HG02973 (cell line): ENCODE measurements around the gene FAM118B.
A peak's percentile ranks its signal among the peaks of the same experiment; 100 is the strongest.

Experiments
- ATAC-seq: cut with Tn5 transposase; IDR thresholded peaks from one replicate; pipeline ENCODE4 v1.9.1; 2021; ENCODE audit warnings: moderate library complexity; ENCODE audit not compliant: unreplicated experiment

FAM118B gene

DNA sequence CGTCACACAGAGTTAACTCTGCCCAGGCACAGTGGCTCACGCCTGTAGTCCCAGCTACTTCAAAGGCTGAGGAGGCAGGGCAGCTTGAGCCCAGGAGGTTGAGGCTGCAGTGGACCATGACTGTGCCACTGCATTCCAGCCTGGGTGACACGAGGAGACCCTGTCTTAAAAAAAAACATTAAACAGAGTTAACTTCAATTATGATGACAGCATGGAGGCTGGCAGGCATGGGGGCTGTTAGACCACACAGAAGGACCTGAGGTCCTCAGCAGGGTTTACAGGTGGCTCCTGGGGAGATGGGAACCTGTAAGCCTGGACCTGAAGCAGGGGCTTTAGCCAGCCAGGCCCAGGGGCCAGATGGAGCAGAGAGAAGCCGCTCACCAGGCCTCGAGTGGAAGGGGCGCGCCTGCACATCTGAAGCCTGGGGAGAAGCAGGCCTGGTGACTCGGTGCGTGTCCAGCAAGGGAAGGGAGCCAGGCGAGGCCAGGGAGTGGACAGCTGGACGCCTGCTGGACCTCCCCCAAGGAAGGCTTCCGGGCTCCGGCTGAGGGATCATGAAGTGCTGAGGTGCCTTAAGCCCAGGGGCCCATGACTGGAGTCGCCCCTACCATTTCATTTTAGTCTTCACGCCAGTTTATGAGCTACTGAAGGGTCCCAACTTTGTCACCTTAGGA lies 25.4 kb upstream of the FAM118B start:
- ATAC-seq = no peak

DNA sequence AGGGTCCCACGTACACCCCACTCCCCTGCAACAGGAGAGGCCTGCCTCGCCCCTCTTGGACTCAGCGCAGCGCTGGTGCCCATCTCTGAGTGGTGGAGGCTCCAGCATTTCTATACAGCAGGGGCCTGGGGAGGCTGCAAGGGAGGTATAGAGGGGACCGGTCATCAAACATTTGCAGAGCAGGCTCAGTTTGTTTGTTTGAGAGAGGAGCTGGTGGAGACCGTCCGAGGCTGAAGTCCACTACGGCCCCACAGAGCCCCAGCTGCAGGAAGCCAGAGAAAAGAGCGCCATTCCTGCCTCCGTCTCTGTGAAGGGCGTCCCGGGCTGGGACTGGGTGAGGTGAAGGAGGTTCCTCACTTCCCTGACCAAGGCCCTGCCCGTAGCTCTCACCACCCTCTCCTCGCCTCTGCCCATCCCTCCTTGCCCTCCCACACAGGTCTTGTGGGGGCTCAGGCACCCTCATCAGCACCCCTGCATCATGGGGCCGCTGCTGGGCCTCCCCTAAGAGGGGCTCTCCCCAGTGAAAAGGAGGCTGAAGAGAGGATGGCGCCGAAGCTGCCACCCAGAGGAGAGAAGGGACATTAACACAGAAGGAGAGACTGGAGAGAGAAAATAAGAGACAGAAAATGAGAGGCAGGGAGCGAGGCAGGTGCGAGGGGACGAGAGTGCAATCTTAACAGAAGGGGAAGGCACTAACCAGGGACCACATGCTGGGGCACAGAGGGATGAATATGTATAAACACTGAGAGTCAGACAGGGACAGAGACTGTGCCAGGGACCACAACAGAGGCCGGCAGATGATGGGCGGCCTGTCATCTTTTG lies 24.7 kb upstream of the FAM118B start:
- ATAC-seq = no peak

DNA sequence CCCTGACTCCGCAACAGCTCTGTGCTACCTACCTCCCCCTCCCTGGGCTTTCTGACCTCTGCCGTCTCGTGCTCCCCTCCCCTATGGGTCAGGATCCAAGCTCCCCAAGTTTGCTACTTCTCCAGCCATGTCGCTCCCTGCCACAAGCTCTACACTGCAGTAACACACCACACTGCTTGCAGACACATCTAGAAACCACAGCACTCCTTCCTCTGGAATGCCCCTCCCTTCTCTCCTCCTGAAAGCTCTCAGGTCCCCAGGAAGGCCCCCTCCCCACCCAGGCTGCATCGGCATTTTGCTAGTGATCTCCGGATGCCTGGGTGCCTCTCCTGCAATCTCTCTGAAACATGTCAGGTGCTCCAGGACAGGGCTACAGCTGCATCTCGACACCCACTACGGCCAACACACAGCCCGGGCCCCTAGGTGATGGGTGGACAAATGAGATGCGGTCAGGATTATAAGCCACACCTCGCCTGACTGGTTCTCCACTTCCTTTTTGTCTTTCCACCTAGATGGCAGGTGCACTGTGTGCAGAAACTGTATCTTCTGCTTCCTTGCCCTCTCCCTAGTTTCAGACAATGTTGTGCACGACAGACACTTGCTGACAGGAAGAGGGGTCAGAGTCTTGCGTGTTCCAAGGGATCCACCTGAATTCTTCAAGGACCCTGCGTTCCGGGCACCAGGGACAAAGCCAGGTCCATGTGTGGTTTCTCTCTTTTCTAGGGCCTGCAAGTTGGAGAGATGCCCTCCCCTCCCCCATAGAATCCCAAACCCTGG lies 23.1 kb upstream of the FAM118B start:
- ATAC-seq = peak; percentile 76

DNA sequence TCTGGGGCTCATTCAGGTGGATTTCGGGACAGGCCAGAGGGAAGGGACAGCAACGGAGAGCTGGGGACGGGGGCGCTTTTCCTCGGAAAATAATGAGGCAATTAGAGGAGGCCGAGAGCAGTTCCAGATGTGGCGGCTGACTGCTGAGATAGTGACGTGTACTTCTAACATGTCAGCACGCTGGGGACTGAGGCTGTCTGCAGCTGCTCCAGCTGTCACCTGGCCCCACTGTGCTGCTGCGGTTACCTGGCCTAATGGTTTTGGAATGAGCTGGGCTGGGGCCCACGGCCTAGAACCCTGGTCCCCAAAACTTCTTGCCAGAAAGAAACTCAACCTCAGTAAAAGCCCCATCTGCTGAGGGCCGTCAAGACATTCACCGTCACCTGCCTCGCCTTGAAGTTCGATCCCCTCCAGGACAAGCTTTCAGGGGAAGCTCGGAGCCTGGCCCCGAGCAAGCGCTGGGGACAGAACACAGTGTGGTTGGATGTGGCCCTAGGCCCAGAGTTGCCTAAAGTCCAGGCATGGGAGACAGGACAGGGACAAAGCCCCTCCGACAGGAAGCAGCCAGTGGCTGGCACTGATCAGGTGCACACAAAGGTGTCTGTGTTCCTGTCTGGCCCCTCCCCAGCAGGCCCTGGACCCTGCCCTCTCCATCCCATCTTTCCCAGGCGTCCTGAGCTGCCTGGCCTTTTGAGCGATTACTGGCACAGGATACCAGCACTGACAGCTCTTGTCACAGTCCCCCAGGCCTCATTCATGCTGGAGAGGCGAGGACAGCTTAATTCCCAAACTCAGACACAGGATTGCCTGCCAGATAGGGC lies 22.3 kb upstream of the FAM118B start:
- peak; percentile 83 for ATAC-seq

DNA sequence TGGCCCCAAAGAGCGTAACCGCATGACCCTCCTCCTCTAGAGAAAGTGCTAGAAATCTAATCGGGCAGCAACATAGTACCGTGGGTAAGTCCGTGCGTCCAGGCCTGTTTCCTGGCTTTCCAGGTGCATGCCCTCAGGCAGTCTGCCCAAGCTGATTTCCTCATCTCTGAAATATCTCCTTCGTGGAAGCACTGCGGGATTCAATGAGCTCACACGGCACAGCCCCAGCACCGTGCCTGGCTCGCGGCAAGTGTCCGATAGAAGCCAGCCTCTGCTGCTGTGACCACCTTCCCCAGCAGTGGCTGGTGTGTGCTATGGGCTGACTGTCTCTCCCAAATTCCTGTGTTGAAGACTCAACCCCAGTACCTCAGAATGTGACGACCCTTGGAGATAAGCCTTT lies 20.8 kb upstream of the FAM118B start:
- ATAC-seq = no peak

DNA sequence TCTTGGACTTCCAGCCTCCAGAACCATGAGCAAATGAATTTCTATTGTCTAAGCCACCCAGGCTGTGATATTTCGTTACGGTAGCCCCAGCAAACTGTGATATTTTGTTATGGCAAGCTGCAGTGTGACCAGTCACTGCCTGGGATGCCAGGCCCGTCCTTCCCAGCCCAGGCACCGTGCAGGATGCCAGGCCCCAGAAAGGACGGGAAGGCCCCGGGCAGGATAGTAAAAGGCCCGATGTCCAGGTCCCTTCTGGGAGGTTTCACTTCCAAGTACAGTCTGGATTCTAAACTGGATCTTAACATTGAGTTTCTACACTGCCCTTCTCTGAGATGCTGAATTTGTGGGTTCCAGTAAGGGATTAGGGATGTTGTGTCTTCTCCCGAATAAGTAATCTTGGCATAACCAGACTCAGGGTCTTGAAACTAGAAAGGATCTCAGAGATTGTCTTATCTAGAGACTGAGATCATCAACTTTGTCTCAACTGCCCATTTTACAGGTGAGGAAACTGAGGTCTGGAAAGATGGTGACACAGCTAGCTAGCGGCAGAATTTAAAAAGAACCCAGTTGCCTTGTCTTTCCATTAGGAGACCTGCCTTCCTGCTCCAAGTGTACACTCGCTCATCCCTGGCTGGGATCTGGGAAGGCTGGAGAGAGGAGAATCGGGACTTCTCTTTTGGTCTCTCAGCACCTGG lies 20.1 kb upstream of the FAM118B start:
- no peak for ATAC-seq

DNA sequence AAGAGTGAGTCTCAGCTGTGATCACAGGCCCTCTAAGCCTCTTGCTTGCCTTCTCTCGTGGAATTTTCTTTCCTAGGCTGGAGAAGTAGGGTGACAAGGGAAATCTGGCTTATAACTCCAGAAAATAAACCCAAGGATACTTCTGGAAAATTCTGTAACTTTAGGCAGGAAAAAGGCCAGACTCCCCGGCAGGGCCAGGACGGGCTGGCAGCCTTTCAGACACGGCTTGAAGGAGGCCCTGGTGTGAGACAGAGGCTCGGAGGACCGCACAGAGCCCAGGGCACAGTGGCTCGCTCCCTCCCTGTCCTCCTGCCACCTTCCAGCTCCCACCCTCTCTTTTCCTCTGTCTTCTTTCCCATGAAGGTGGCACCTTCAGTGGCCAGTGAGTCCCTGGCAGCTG lies 19.2 kb upstream of the FAM118B start:
- no peak for ATAC-seq

DNA sequence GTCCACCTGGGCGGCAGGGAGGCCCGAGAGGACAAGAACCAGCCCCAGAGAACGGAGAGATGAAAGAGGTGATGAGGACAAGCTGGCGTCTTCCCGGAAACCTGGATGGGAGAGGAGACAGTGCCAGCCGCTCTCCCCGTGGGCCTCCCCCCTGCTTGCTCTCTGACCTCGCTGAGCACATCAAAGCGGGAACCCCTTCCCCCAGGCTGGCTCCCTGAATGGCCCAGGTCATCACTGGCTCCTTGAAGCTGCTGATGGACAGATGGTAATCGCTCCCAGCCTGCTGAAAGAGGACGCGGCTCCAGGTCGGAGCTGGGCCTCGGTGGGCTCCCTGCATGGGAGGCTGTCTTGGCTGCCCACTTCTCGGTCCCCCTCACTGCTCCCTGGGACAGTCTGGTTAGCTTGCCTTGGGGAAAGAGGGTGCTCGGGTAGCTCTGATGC lies 18.5 kb upstream of the FAM118B start:
- no peak for ATAC-seq

DNA sequence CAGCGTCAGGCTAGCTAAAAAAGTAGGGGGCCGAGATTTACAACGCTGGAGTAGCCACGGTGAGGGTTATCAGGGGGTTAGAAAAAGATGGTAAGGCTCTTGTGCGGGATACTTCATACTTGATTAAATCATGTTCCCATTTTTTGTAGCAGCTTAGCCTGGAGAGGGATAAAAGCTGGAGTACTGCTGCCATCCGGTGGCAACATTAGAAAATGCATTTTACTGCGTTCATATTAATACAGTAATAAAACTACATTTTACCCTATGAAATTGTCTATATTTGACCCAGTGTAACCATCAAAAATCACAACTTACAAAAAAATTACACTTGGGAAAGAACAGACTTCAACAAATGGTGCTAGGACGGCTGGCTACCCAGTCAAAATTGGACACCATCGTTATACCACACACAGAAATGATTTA lies 17.4 kb upstream of the FAM118B start:
- ATAC-seq = no peak

DNA sequence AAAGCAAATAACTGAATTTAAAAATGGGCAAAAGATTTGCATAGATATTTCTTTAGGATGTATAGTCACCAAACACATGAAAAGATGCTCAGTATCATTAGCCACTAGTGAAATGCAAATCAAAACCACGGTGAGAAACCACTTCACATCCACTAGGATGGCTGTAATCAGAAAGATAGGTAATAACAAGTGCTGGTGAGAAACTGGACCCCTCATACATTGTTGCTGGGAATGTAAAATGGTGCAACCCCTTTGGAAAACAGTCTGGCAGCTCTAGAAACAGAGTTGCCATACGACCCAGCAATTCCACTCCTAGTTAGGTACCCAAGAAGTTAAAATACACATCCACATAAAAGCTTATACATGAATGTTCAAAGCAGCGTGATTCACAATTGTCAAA lies 16.5 kb upstream of the FAM118B start:
- ATAC-seq = no peak

DNA sequence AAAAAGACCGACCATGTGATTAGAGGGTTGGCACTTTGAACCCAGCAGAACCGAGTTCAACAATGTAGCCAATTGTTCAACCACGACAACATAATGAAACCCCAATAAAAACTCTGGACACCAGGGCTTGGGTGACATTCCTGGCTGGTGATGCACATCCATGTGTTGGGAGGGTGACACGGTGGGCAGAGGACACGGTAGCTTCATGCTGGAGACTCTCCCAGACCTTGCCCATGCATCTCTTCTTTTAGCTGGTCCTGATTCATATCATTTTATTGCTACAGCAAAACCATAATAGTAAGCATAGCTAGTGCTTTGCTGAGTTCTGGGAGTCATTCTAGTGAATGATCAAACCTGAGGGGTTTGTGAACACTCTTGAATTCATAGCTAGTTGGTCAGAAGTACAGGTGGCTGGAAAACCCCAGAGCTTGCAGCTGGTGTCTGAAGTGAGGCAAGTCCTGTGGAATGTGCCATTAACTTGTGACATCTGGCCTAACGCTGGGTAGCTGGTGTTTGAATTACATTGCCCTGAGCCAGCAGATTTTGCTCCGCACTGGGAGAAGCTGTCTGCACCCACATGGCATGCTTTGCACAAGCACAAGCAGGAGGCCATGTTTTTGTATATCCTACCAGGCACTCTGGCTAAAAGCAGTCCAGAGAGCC lies 14.2 kb upstream of the FAM118B start:
- no peak for ATAC-seq

DNA sequence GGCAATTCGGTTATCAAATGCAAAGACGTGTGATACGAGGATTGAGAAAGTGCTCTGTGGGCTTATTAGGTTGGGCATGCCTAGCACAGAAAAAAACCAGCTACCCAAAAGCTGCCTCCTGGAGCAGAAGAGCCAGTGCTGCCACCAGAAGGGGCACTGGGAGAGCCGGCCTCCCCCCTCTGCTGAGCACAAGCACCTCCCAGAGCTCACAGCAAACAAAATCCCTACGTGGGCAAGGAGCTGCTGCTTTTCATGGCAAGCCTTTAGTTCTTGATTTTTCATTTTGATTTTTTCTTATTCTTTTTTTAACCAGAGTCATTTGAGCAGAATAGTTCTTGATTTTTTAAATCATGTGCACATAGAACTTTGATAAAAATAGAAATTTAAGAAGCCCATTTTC lies 12.9 kb upstream of the FAM118B start:
- ATAC-seq = no peak

DNA sequence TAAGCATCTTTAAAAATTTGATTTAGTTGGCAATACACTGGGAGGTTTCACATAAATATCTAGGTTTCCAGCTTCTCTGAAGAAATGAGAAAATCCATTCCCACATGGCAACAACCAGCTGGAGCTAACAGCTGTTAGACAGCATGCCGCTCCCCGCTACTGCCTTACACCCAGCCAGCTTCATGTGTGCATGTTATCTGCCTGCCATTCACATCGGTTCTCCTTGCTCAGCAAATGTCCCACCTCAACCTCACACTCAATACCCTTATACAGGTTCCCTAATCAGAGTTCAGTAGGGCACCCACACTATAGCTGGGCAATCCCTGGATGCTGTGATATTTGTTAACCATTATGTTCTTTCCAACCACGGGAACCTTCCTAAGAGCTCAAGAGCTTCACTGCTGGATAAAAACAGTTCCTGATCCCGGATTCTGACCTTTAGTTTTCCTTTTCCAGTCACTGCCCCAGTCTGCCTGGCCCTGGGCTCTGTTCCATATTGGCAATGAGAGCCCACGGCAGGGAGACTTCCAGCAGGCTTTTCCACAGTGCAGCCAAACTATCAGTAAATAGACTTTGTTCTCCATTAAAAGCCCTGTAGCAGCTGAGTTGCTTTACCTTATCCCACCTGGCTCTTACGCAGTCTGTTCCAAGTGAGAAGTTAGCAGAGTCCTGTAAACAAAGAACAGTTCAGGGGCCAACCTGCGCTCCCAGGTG lies 8.8 kb upstream of the FAM118B start:
- ATAC-seq = no peak

DNA sequence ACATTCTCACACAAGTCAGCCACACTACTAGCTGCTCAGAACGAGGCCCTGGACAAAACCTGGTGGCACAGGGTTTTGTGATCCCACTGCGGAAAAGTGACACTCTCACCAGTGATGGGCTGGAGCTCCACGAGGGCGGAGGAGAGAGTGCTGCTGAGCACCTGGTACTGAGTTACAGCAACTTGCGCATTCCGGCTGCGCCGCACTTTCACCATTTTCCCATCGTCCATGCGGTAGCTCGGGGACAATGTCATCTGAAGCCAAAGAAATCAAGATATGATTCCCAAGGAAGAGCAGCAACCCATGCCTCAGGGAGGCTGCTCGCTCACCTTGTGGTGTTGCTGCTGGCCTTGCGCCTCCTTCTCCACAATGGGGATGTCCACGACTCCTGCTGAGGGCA lies 6.2 kb upstream of the FAM118B start:
- ATAC-seq = no peak

DNA sequence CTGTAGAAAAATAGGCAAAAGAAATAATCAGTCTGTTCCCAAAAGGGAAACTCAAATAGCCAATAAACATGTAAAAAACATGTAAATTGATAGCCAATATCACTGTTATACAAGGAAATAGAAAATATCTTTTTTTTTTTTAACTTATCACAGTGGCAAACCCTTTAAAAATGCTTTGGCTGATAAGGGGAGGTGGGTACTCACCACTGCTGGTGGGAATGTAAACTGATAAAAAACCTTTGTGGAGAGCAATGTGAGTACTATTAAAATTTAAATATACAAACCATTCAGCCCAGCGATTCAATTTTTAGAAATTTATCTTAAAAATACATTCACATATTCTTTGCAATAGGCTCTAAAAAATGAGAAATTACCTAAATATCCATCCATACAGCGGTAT lies 3.7 kb upstream of the FAM118B start:
- ATAC-seq = no peak

DNA sequence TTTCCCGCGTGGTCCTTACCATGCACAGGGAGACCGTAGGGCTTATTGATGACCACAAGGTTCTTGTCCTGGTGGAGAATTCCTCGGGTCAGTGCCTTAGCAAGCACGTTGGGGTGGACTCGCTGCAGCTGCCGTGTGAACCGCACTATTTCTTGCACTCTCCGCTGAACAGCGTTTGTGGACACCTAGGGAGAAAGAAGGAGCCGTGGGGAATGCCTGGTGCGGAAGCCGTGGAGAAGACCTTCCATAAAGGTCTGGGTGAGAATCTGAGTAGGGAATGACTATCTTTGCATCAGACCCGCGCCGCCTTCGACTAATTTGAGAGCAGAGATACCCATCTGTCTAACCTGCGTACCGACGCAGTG lies 729 bp upstream of the FAM118B start:
- no peak for ATAC-seq

DNA sequence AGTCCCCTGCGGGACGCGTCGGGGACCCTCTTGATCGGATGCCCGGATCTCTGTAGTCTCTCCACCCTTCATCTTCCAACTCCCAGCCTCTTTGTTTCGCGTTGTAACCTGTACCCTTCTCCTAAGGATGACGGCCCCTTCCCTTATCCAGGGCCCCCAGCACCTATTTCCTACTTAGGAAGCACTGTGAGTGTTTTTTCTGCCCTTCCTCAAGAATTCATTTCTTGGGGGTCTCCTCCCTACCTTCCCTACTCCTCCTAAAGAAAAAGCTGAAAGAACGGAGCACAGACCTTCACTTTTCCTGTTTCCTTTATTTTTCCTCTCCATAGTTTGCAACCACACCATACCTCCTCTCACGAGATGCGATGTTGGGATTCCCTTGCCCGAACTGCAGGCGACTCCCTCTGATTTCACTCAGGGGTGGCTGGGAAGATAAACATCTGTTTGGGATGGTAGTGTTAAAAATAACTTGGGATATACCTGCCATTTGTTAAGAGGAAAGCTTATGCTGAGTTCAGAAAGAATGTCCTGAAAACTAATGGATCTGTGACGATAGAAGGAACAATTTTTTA lies 593 bp downstream of the FAM118B start:
- ATAC-seq = no peak

DNA sequence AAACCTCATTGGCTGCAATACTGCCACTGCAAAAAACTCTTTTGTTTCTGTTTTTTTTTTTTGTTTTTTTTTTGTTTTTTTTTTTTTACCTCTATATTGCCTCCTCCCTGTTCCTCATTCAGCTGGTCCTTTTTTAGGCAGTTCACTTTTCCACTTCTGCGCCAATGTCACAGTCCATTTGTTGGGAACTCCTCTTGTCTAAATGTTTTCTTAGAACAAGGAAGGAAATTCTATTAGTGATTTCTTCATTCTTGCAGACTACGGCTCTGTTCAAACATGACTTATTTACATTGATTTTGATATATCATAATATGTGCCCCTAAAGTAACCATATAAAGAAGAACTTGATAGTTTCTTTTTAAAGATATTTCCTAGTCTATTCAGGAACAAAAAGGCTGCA lies 2.9 kb downstream of the FAM118B start:
- ATAC-seq = no peak

DNA sequence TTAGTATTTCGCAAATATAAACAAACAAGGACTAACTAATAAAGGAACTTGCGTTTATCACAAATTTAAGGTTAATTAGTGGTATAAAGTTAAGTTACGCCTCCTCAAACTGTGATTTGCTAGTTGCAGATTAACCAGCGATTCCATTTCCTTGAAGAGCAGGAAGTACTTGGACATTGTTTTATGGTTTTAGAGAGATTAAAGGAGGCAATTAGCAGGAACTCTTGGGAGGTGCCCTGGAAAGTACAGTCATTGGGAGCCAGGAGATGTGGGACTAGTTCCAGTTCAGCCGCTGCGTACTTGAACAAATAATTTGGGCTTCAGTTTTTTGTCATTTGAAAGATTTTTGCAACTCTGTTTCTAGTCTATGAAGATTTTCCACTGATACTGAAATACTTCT lies 3.3 kb downstream of the FAM118B start:
- ATAC-seq = no peak
